Hepatocyte (in vitro differentiated cells): ENCODE measurements around the gene LRRC3.

ENCODE experiments used
- EZH2 ChIP-seq: fragments of 200-600 bp; sonication (generic); IDR thresholded peaks from 2 replicates; pipeline ENCODE4 v1.6.1; 2016; ENCODE audit warnings: antibody characterized with exemption, mild to moderate bottlenecking, borderline replicate concordance
- EZH2phosphoT487 ChIP-seq: fragments of 200-600 bp; sonication (generic); IDR thresholded peaks from one replicate; pipeline ENCODE4 v1.6.1; 2018; ENCODE audit warnings: antibody characterized with exemption, mild to moderate bottlenecking, low read depth, moderate library complexity; ENCODE audit not compliant: unreplicated experiment, severe bottlenecking
- TF ChIP-seq, protein P1 (sequence below): fragments of 200-600 bp; sonication (generic); IDR thresholded peaks from 2 replicates; pipeline ENCODE4 v1.5.1; 2016; ENCODE audit warnings: antibody characterized with exemption, mild to moderate bottlenecking; ENCODE audit not compliant: poor library complexity

DNA sequence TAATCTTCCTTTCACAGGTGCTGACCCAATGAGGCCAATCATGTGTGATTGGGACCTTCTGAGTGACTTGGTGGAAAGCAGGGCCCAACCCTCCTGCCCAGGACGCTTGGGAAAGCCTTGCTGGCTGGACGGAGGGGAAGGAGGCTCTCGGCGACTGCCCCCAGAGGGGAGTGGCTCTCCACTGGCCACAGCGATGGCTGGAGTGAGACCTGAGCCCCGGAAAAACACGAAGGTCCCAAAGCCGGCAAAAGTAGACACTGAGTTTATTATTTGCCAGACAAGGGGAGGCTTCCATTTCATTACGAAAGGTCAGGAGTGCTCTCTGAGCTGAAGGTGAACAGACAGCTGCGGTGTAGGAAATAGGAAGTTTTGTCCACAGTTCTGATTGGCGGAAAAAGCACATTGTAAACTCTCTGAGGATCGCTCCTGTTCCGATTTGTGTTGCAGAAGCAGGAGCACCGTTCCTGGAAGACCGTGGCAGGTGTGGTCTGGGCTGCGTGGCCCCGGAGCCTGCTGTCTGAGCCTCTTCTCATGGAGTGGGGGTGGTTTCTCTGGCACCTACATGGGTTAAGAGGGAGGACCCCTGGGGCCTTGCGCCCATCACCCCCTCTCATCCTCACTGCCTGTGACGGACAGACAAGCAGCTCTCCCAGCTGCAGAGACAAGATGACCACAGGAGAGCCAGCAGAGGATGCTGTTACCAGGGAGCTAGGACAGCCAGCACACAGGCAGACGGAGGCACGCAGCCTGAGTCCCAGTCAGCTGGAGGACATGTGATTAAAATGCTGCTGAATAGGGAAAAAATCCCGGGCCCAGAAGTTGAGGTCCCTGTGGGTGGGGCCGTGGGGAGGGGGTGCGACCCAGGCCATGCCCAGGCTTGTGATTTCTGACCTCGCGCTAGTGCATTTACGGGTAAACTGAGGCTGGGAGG lies 43.2 kb downstream of the LRRC3 start:
- TF ChIP-seq, protein P1, sequence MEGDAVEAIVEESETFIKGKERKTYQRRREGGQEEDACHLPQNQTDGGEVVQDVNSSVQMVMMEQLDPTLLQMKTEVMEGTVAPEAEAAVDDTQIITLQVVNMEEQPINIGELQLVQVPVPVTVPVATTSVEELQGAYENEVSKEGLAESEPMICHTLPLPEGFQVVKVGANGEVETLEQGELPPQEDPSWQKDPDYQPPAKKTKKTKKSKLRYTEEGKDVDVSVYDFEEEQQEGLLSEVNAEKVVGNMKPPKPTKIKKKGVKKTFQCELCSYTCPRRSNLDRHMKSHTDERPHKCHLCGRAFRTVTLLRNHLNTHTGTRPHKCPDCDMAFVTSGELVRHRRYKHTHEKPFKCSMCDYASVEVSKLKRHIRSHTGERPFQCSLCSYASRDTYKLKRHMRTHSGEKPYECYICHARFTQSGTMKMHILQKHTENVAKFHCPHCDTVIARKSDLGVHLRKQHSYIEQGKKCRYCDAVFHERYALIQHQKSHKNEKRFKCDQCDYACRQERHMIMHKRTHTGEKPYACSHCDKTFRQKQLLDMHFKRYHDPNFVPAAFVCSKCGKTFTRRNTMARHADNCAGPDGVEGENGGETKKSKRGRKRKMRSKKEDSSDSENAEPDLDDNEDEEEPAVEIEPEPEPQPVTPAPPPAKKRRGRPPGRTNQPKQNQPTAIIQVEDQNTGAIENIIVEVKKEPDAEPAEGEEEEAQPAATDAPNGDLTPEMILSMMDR = no peak
- no peak for TF ChIP-seq EZH2
- TF ChIP-seq EZH2phosphoT487 = no peak
